Adrenal gland (tissue), 12 donors: ENCODE measurements around the gene SLC22A5. TPM values are rescaled to one million over a fixed set of nuclear protein-coding genes. Genes with fewer than 3 reads are reported as not detected.
A peak's percentile ranks its signal among the peaks of the same experiment; 100 is the strongest.

Experiments
- DNase-seq, 7 donors: peaks; one replicate each; pipeline ENCODE4 v3.0.0-alpha.2; 2019 to 2020
- H3K27ac ChIP-seq, 5 donors: fragments of 200-600 bp; sonication (generic) in 4 of 5; 1 replicate in 3 of 5; 2 replicates in 2 of 5; pipeline versions ENCODE4 v1.5.1 to v1.8.0; 2016 to 2020; ENCODE audit warnings: mild to moderate bottlenecking in 1 of 5
- H3K27me3 ChIP-seq: fragments of 200-600 bp; 2 replicates; pipeline ENCODE4 v1.8.0; 2021
- H3K36me3 ChIP-seq, 2 donors: fragments of 200-600 bp; replicated peaks in 1 of 2; 1 replicate in 1 of 2; 2 replicates in 1 of 2; pipeline versions ENCODE4 v1.5.1 to v1.8.0; 2018 to 2022
- H3K4me1 ChIP-seq, 2 donors: fragments of 200-600 bp; replicated peaks in 1 of 2; 1 replicate in 1 of 2; 2 replicates in 1 of 2; pipeline versions ENCODE4 v1.5.1 to v1.8.0; 2018 to 2021
- H3K4me3 ChIP-seq, 4 donors: fragments of 200-600 bp; sonication (generic) in 3 of 4; one replicate each; pipeline ENCODE4 v1.5.1; 2016 to 2018
- H3K9me3 ChIP-seq, 3 donors: fragments of 200-600 bp; sonication (generic) in 1 of 3; replicated peaks in 1 of 3; 1 replicate in 2 of 3; 2 replicates in 1 of 3; pipeline versions ENCODE4 v1.5.1 to v1.8.0; 2016 to 2021
- POLR2A ChIP-seq, 2 donors: fragments of 450-650 bp; IDR thresholded peaks; one replicate each; pipeline ENCODE4 v1.6.1; 2017; ENCODE audit warnings: antibody characterized with exemption in 2 of 2, mild to moderate bottlenecking in 2 of 2, moderate library complexity in 1 of 2
- WGBS, 4 donors: extraction: QIAGEN DNeasy Blood & Tissue Kit in 2 of 4; methylation state at CpG; one replicate each; pipeline versions ENCODE4 v1.1.5 to v1.1.7; 2013 to 2017; 5-methylcytosine and 5-hydroxymethylcytosine counted together
- intact Hi-C, 2 donors: fragments of 100-400 bp; cut with DNase I; formaldehyde crosslinking; loops; one replicate each; pipeline versions ENCODE4 v1.14.1 to v1.15.0; 2022 to 2023
- microRNA-seq, 3 donors: library from miRNA; unstranded; fragments of <30 nt; microRNA quantifications; one replicate each; pipeline ENCODE4, GENCODE V29; 2017 to 2020
- polyA plus RNA-seq, 3 donors: library from polyadenylated mRNA; stranded (reverse); fragments of 200-250 nt in 2 of 3; fragments of 350-450 nt in 1 of 3; fragmentation: Illumina TruSeq in 1 of 3; extraction: RNeasy Lipid Tissue Mini Kit (QIAGEN cat#74804) in 1 of 3; gene quantifications; one replicate each; pipeline ENCODE4 v1.2.3, GENCODE V29; 2013 to 2014
- small RNA-seq, 2 donors: library from RNA; depleted of rRNA; stranded (forward); fragments of <200 nt; gene quantifications; one replicate each; pipeline ENCODE3, GENCODE V24; 2016
- total RNA-seq, 9 donors: library from RNA; depleted of rRNA in 4 of 9; stranded (reverse); fragments of >200 nt in 4 of 9; fragments of 120-200 nt in 1 of 9; fragmentation: NEBNext Ultra II Directional in 1 of 9; extraction: Animal tissue kit (Norgen Biotek cat#: 25700) in 1 of 9; gene quantifications; one replicate each; pipeline versions ENCODE4 v1.1.0 to v1.2.4, GENCODE V29; 2013 to 2023
- TF ChIP-seq, protein P1 (sequence below), 6 experiments: fragments of 450-650 bp in 4 of 6; fragments of 200-600 bp in 2 of 6; sonication (generic) in 1 of 6; IDR thresholded peaks; 1 replicate in 5 of 6; 2 replicates in 1 of 6; pipeline versions ENCODE4 v1.5.1 to v1.8.0; 2016 to 2021; ENCODE audit warnings: antibody characterized with exemption in 6 of 6, mild to moderate bottlenecking in 2 of 6, moderate library complexity in 1 of 6
- donor health status: healthy with polysubstance abuse.
- donor health status: Bipolar disorder and iron deficiency.
- donor health status: DM: yes; HTN: yes; CAD: no.
- donor health status: DM: no; HTN: no; CAD: no.
- donor health status: DM: no; HTN: no; CAD: no.
- donor health status: DM: yes; HTN: yes; CAD: no.

The SLC22A5 gene
- total and polyA plus RNA-seq, 12 donors, result 4.4 to 24.1 (median 13.7) TPM

- H3K27ac ChIP-seq, result peak overlapping the region; percentile 37 to 73 (median 60)
- 20 to 29% (median 25%) methylated on average over 7 of the region's 7 CpGs for WGBS, 4 donors
- TF ChIP-seq, protein P1, sequence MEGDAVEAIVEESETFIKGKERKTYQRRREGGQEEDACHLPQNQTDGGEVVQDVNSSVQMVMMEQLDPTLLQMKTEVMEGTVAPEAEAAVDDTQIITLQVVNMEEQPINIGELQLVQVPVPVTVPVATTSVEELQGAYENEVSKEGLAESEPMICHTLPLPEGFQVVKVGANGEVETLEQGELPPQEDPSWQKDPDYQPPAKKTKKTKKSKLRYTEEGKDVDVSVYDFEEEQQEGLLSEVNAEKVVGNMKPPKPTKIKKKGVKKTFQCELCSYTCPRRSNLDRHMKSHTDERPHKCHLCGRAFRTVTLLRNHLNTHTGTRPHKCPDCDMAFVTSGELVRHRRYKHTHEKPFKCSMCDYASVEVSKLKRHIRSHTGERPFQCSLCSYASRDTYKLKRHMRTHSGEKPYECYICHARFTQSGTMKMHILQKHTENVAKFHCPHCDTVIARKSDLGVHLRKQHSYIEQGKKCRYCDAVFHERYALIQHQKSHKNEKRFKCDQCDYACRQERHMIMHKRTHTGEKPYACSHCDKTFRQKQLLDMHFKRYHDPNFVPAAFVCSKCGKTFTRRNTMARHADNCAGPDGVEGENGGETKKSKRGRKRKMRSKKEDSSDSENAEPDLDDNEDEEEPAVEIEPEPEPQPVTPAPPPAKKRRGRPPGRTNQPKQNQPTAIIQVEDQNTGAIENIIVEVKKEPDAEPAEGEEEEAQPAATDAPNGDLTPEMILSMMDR (IDR thresholded peaks at IDR 0.05), result no peak
- peak in 1 of 2 donors; percentile 28 for TF ChIP-seq POLR2A (IDR thresholded peaks at IDR 0.05)
- intact Hi-C loops, result no loop called here
- H3K4me1 ChIP-seq, result peaks cover 8 to 33% of the 10 kb centered on the region in 2 donors
- H3K27me3 ChIP-seq, result no peaks in the 10 kb centered on the region
- H3K4me3 ChIP-seq, result no peak overlapping the region
- DNase-seq, result peak; percentile 66 to 92 (median 87)
- no peaks in the 10 kb centered on the region for H3K36me3 ChIP-seq
- no peaks in the 10 kb centered on the region for H3K9me3 ChIP-seq
Measured at GRCh38 chr5:132439521-132440089, 70.1 kb downstream of the SLC22A5 start.

DNA sequence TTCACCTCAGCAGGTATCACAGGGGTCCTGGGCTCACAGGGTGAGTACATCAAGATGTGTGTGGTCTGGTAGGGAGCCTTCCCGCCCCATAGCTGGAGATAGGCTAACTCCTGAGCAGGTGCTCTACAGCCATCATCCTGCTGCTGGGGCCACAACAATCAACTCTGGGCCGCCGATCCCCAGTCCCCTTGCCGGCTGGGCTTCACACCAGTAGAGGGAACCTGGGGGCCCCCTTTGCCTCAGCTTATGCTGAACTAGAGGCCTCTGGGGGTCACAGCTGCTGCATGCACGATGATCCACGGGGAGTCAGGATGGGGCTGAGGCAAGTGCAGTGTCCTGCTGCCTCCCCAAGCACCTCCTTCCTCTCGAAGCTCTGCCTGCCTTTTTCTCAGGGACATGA is 74.6 kb downstream of the SLC22A5 start:
- 55 to 86% (median 68%) methylated on average over 3 to 7 of the region's 7 CpGs for WGBS, 4 donors
- no peaks in the 10 kb centered on the region for H3K36me3 ChIP-seq
- no peaks in the 10 kb centered on the region for H3K27me3 ChIP-seq
- H3K4me3 ChIP-seq, result no peak overlapping the region
- intact Hi-C loops, result no loop called here
- no peaks in the 10 kb centered on the region for H3K9me3 ChIP-seq
- peaks cover 19 to 29% of the 10 kb centered on the region in 2 donors for H3K4me1 ChIP-seq
- DNase-seq, result no peak
- TF ChIP-seq POLR2A (IDR thresholded peaks at IDR 0.05), result no peak
- TF ChIP-seq, protein P1 (IDR thresholded peaks at IDR 0.05), result no peak
- no peak overlapping the region for H3K27ac ChIP-seq

Small RNAs within 50 kb of the gene (microRNA-seq; reads per million reads assigned to microRNA genes)
- gene MIR3936, result 0.38 to 0.85 (median 0.45) reads per million in 3 donors

Small RNAs within 50 kb of the gene (small RNA-seq; reads per million reads assigned to genes)
- 0 to 0.12 reads per million in 2 donors for gene MIR3936

Other genes starting within 250 kb of the SLC22A5 start
- 10 to 100 TPM in 8 of 9 donors, 1 to 10 TPM in 1; 9.9 to 34.0 (median 16.3) TPM for gene P4HA2, start 141.9 kb upstream of the SLC22A5 start, total RNA-seq
- 10 to 100 TPM; 10.3 to 12.6 (median 11.6) TPM for gene P4HA2, start 141.9 kb upstream of the SLC22A5 start, polyA plus RNA-seq
- 10 to 100 TPM in 1 of 9 donors, 1 to 10 TPM in 7, under 1 TPM in 1; 0.87 to 11.7 (median 3.6) TPM for gene PDLIM4, start 112.0 kb upstream of the SLC22A5 start, total RNA-seq
- gene PDLIM4, start 112.0 kb upstream of the SLC22A5 start, polyA plus RNA-seq, result 10 to 100 TPM in 2 of 3 donors, 1 to 10 TPM in 1; 2.8 to 20.2 (median 14.3) TPM
- 1 to 10 TPM; 1.4 to 8.2 (median 2.8) TPM for gene SLC22A4, start 75.3 kb upstream of the SLC22A5 start, total RNA-seq
- 1 to 10 TPM; 3.3 to 4.0 (median 3.7) TPM for gene SLC22A4, start 75.3 kb upstream of the SLC22A5 start, polyA plus RNA-seq
- 100 to 1,000 TPM in 1 of 9 donors, 10 to 100 TPM in 7, 1 to 10 TPM in 1; 3.0 to 116 (median 24.4) TPM for gene IRF1, start 121.1 kb downstream of the SLC22A5 start, total RNA-seq
- gene IRF1, start 121.1 kb downstream of the SLC22A5 start, polyA plus RNA-seq, result 10 to 100 TPM in 2 of 3 donors, 1 to 10 TPM in 1; 9.0 to 20.0 (median 10.7) TPM
- gene IL5, start 173.8 kb downstream of the SLC22A5 start, total RNA-seq, result not detected
- gene IL5, start 173.8 kb downstream of the SLC22A5 start, polyA plus RNA-seq, result not detected
- gene RAD50, start 187.3 kb downstream of the SLC22A5 start, total RNA-seq, result 10 to 100 TPM; 18.7 to 41.6 (median 29.1) TPM
- gene RAD50, start 187.3 kb downstream of the SLC22A5 start, polyA plus RNA-seq, result 10 to 100 TPM in 1 of 3 donors, 1 to 10 TPM in 2; 5.4 to 39.6 (median 9.0) TPM